PC-3 (cell line): ENCODE data around the gene MLIP. TPM values are rescaled to one million over a fixed set of nuclear protein-coding genes. Genes with fewer than 3 reads are reported as not detected.

Source experiments
- ATAC-seq: fragments of 200-7000 bp; cut with Tn5 transposase; 2 replicates; pipeline ENCODE4 v1.9.1; 2020; ENCODE audit warnings: mild to moderate bottlenecking, moderate library complexity
- BruUV-seq: library from RNA; stranded (reverse); fragments of 400-500 nt; replicated peaks from 2 replicates; lab custom pipeline; 2021; lab: Mats Ljungman, UMichigan
- CTCF ChIA-PET: fragments of 300-600 bp; sonication (Branson Sonifier 250); formaldehyde crosslinking; loops from one replicate; lab custom pipeline; 2022; ENCODE audit warnings: antibody characterized with exemption; lab: Charles Lee
- POLR2A ChIA-PET: fragments of 300-600 bp; sonication (Branson Sonifier 250); formaldehyde crosslinking; loops from one replicate; lab custom pipeline; 2022; ENCODE audit warnings: antibody characterized with exemption; ENCODE audit not compliant: unreplicated experiment; lab: Charles Lee
- DNase-seq: peaks from one replicate; pipeline ENCODE4 v3.0.0-alpha.2; 2015
- H2AFZ ChIP-seq: fragments of 300-600 bp; sonication (generic); 2 replicates; pipeline ENCODE4 v1.6.0; 2016; ENCODE audit warnings: antibody characterized with exemption, low read length
- H3F3A ChIP-seq: fragments of 300-600 bp; sonication (generic); one replicate; pipeline ENCODE4 v1.6.0; 2017; ENCODE audit warnings: antibody characterized with exemption, low read length, control low read depth, mild to moderate bottlenecking; ENCODE audit not compliant: unreplicated experiment
- H3K27ac ChIP-seq: fragments of 300-600 bp; sonication (generic); 2 replicates; pipeline ENCODE4 v1.5.1; 2016; ENCODE audit warnings: mild to moderate bottlenecking, low read length
- H3K27me3 ChIP-seq: fragments of 300-600 bp; sonication (generic); 2 replicates; pipeline ENCODE4 v1.6.1; 2016; ENCODE audit warnings: low read length, mixed read lengths
- H3K36me3 ChIP-seq: fragments of 300-600 bp; sonication (generic); 2 replicates; pipeline ENCODE4 v1.6.1; 2016; ENCODE audit warnings: low read depth, mixed run types, low read length, mixed read lengths
- H3K4me1 ChIP-seq: fragments of 300-600 bp; sonication (generic); 2 replicates; pipeline ENCODE4 v1.5.1; 2016; ENCODE audit warnings: low read length; ENCODE audit not compliant: insufficient read depth
- H3K4me2 ChIP-seq: fragments of 300-600 bp; sonication (generic); 2 replicates; pipeline ENCODE4 v1.6.0; 2016; ENCODE audit warnings: low read length
- H3K4me3 ChIP-seq: fragments of 300-600 bp; sonication (generic); 2 replicates; pipeline ENCODE4 v1.5.1; 2016; ENCODE audit warnings: mild to moderate bottlenecking, low read length, mixed read lengths
- H3K79me2 ChIP-seq: fragments of 300-600 bp; sonication (generic); 2 replicates; pipeline ENCODE4 v1.6.1; 2017; ENCODE audit warnings: low read length, mixed read lengths
- H3K9ac ChIP-seq: fragments of 300-600 bp; sonication (generic); 2 replicates; pipeline ENCODE4 v1.6.0; 2016; ENCODE audit warnings: mild to moderate bottlenecking, low read length
- H3K9me2 ChIP-seq: fragments of 300-600 bp; sonication (generic); replicated peaks from 2 replicates; pipeline ENCODE4 v1.6.1; 2016; ENCODE audit warnings: mixed run types, low read length, mixed read lengths
- H3K9me3 ChIP-seq: fragments of 300-600 bp; sonication (generic); 2 replicates; pipeline ENCODE4 v1.6.1; 2016; ENCODE audit warnings: low read length, mixed read lengths
- H4K20me1 ChIP-seq: fragments of 300-600 bp; sonication (generic); 2 replicates; pipeline ENCODE4 v1.6.1; 2016; ENCODE audit warnings: low read length, mixed read lengths
- CTCF ChIP-seq: fragments of 300-600 bp; sonication (generic); conservative IDR thresholded peaks from 2 replicates; pipeline ENCODE4 v1.5.1; 2017; ENCODE audit warnings: antibody characterized with exemption, low read depth, mild to moderate bottlenecking, low read length
- EZH2 ChIP-seq: fragments of 300-600 bp; sonication (generic); IDR thresholded peaks from one replicate; pipeline ENCODE4 v1.6.1; 2017; ENCODE audit warnings: antibody characterized with exemption, mild to moderate bottlenecking, low read length; ENCODE audit not compliant: unreplicated experiment
- EZH2phosphoT487 ChIP-seq: fragments of 300-600 bp; sonication (generic); IDR thresholded peaks from 2 replicates; pipeline ENCODE4 v1.6.1; 2018; ENCODE audit warnings: mild to moderate bottlenecking, antibody characterized with exemption, low read length, borderline replicate concordance
- intact Hi-C: fragments of 100-400 bp; cut with micrococcal nuclease; formaldehyde crosslinking; loops from 2 replicates; pipeline ENCODE4 v1.9.0; 2023
- total RNA-seq: library from RNA; depleted of rRNA; stranded (reverse); fragments of >200 nt; gene quantifications from 2 replicates; pipeline ENCODE4 v1.2.3, GENCODE V29; 2014

MLIP gene
- total RNA-seq, 1 experiment from 2014 or later: not detected

GRCh38 chr6:54098450-54099044 lies 12.7 kb upstream of the MLIP start:
- no peaks in the 10 kb centered on the region for H3K9me3 ChIP-seq
- POLR2A ChIA-PET: no interaction called here
- CTCF ChIA-PET: no interaction called here
- no peaks in the 10 kb centered on the region for H3K4me1 ChIP-seq
- H2AFZ ChIP-seq: no peak overlapping the region
- H3K9ac ChIP-seq: no peak overlapping the region
- H3F3A ChIP-seq: no peaks in the 10 kb centered on the region
- no peaks in the 10 kb centered on the region for H4K20me1 ChIP-seq
- no peaks in the 10 kb centered on the region for H3K36me3 ChIP-seq
- no peak overlapping the region for H3K4me3 ChIP-seq
- ATAC-seq (no peak), DNase-seq (no peak)
- TF ChIP-seq CTCF (no peak), EZH2phosphoT487 (no peak), EZH2 (no peak)
- no peaks in the 10 kb centered on the region for H3K9me2 ChIP-seq
- intact Hi-C loops: no loop called here
- no TSS peak for BruUV-seq
- no peaks in the 10 kb centered on the region for H3K27me3 ChIP-seq
- no peaks in the 10 kb centered on the region for H3K79me2 ChIP-seq
- no peak overlapping the region for H3K27ac ChIP-seq
- no peak overlapping the region for H3K4me2 ChIP-seq

- H3K27ac ChIP-seq: no peak overlapping the region
- BruUV-seq: no TSS peak
- H3K9ac ChIP-seq: no peak overlapping the region
- H3K4me1 ChIP-seq: no peaks in the 10 kb centered on the region
- POLR2A ChIA-PET: no interaction called here
- no peaks in the 10 kb centered on the region for H3K36me3 ChIP-seq
- no peak for DNase-seq
- no peaks in the 10 kb centered on the region for H3F3A ChIP-seq
- H3K27me3 ChIP-seq: no peaks in the 10 kb centered on the region
- no peak overlapping the region for H3K4me2 ChIP-seq
- no peak overlapping the region for H3K4me3 ChIP-seq
- no peak for ATAC-seq
- H2AFZ ChIP-seq: no peak overlapping the region
- intact Hi-C loops: no loop called here
- no peaks in the 10 kb centered on the region for H3K9me2 ChIP-seq
- no peak for TF ChIP-seq EZH2phosphoT487
- TF ChIP-seq CTCF: no peak
- no peak for TF ChIP-seq EZH2
- no peaks in the 10 kb centered on the region for H3K79me2 ChIP-seq
- H3K9me3 ChIP-seq: no peaks in the 10 kb centered on the region
- CTCF ChIA-PET: no interaction called here
- no peaks in the 10 kb centered on the region for H4K20me1 ChIP-seq
These were observed 12.0 kb upstream of the MLIP start for GRCh38 chr6:54099225-54099624.

GRCh38 chr6:54100411-54101006 lies 10.7 kb upstream of the MLIP start:
- no TSS peak for BruUV-seq
- H3K27ac ChIP-seq: no peak overlapping the region
- no peaks in the 10 kb centered on the region for H3K27me3 ChIP-seq
- intact Hi-C loops: no loop called here
- H3K9me2 ChIP-seq: no peaks in the 10 kb centered on the region
- H3K4me2 ChIP-seq: no peak overlapping the region
- no peaks in the 10 kb centered on the region for H3K4me1 ChIP-seq
- H3K79me2 ChIP-seq: no peaks in the 10 kb centered on the region
- no peak overlapping the region for H3K4me3 ChIP-seq
- H3K9ac ChIP-seq: no peak overlapping the region
- H3K9me3 ChIP-seq: no peaks in the 10 kb centered on the region
- POLR2A ChIA-PET: no interaction called here
- no peaks in the 10 kb centered on the region for H4K20me1 ChIP-seq
- H3F3A ChIP-seq: no peaks in the 10 kb centered on the region
- no peak for TF ChIP-seq CTCF
- TF ChIP-seq EZH2phosphoT487: no peak
- no peak for TF ChIP-seq EZH2
- ATAC-seq (no peak), DNase-seq (no peak)
- H3K36me3 ChIP-seq: no peaks in the 10 kb centered on the region
- CTCF ChIA-PET: no interaction called here
- no peak overlapping the region for H2AFZ ChIP-seq
